K562 (cell line): ENCODE results near the gene YES1. TPM values are rescaled to one million over a fixed set of nuclear protein-coding genes. Genes with fewer than 3 reads are reported as not detected.

Source experiments
- ATAC-seq: fragments of 200-7000 bp; cut with Tn5 transposase; 3 replicates; pipeline ENCODE4 v1.9.1; 2020; ENCODE audit warnings: moderate library complexity
- BruUV-seq: library from RNA; stranded (reverse); fragments of 400-500 nt; replicated peaks from 2 replicates; lab custom pipeline; 2021; lab: Mats Ljungman, UMichigan
- CTCF ChIA-PET: fragments of 300-600 bp; formaldehyde crosslinking; extraction: SDS; loops from one replicate; lab custom pipeline; 2021; ENCODE audit warnings: low intra/inter-chr PET ratio; lab: Yijun Ruan, JAX
- POLR2A ChIA-PET: fragments of 300-600, 350-650 bp; sonication (Branson Sonifier 250); formaldehyde crosslinking; extraction: SDS; loops from one replicate; lab custom pipeline; 2021; ENCODE audit warnings: antibody characterized with exemption, inconsistent platforms; lab: Yijun Ruan, JAX
- DNase-seq, 4 experiments: peaks; one replicate each; pipeline versions ENCODE4 v3.0.0 to v3.0.0-alpha.2; 2011 to 2018; ENCODE audit warnings: low spot score in 3 of 4, mixed read lengths in 3 of 4; ENCODE audit errors: extremely low read depth in 1 of 4
- FAIRE-seq: peaks from 2 replicates; lab custom pipeline; 2011; peaks lifted over from hg19 to GRCh38; lab: Jason Lieb, UNC
- H2AFZ ChIP-seq: 2 replicates; pipeline ENCODE4 v1.6.0; 2011; ENCODE audit warnings: low read depth, low read length, control low read depth, inconsistent platforms
- H3K27ac ChIP-seq: fragments of 200-600 bp; 3 replicates; pipeline ENCODE4 v1.8.0; 2011; ENCODE audit warnings: low read depth, mild to moderate bottlenecking, control low read depth, inconsistent platforms, low read length, moderate library complexity, mixed read lengths; ENCODE audit errors: extremely low read depth
- H3K27me3 ChIP-seq, 2 experiments: fragments of 300-600 bp in 1 of 2; 2 replicates in 1 of 2; 3 replicates in 1 of 2; pipeline versions ENCODE4 v1.6.0 to v1.8.0; 2011; ENCODE audit warnings: inconsistent platforms in 2 of 2, low read length in 2 of 2, mild to moderate bottlenecking in 1 of 2, mixed read lengths in 1 of 2, moderate library complexity in 1 of 2; ENCODE audit not compliant: control insufficient read depth in 2 of 2, insufficient read depth in 2 of 2
- H3K36me3 ChIP-seq: fragments of 300-600 bp; 3 replicates; pipeline ENCODE4 v1.8.0; 2011; ENCODE audit warnings: mild to moderate bottlenecking, low read length, inconsistent platforms; ENCODE audit not compliant: control insufficient read depth, insufficient read depth
- H3K4me1 ChIP-seq, 2 experiments: fragments of 200-600 bp in 1 of 2; replicated peaks in 1 of 2; 2 replicates in 1 of 2; 3 replicates in 1 of 2; pipeline versions ENCODE4 v1.5.1 to v1.8.0; 2011; ENCODE audit warnings: inconsistent platforms in 2 of 2, low read length in 2 of 2, mild to moderate bottlenecking in 1 of 2, mixed read lengths in 1 of 2, moderate library complexity in 1 of 2; ENCODE audit not compliant: control insufficient read depth in 2 of 2, insufficient read depth in 2 of 2
- H3K4me2 ChIP-seq: 2 replicates; pipeline ENCODE4 v1.6.1; 2011; ENCODE audit warnings: low read length, control low read depth, inconsistent platforms, mixed read lengths; ENCODE audit not compliant: insufficient read depth
- H3K4me3 ChIP-seq: fragments of 200-600 bp; sonication (generic), shearing (Covaris generic); 2 replicates; pipeline ENCODE4 v1.5.1; 2016; ENCODE audit warnings: control low read depth, inconsistent platforms
- H3K79me2 ChIP-seq: fragments of 200-600 bp; 3 replicates; pipeline ENCODE4 v1.8.0; 2011; ENCODE audit warnings: low read length, inconsistent platforms; ENCODE audit not compliant: control insufficient read depth, insufficient read depth
- H3K9ac ChIP-seq, 2 experiments: 2 replicates each; pipeline versions ENCODE4 v1.6.0 to v1.6.1; 2011; ENCODE audit warnings: low read depth in 2 of 2, low read length in 2 of 2, control low read depth in 1 of 2, inconsistent platforms in 1 of 2, mild to moderate bottlenecking in 1 of 2, mixed read lengths in 1 of 2; ENCODE audit not compliant: insufficient read depth in 1 of 2
- H3K9me1 ChIP-seq: one replicate; pipeline ENCODE4 v1.6.0; 2011; ENCODE audit warnings: inconsistent platforms, mild to moderate bottlenecking, low read length, moderate library complexity; ENCODE audit not compliant: control insufficient read depth, insufficient read depth
- H3K9me3 ChIP-seq: replicated peaks from 2 replicates; pipeline ENCODE4 v1.5.1; 2011; ENCODE audit warnings: low read depth, low read length, inconsistent platforms; ENCODE audit not compliant: control insufficient read depth, insufficient read depth
- H4K20me1 ChIP-seq: replicated peaks from 2 replicates; pipeline ENCODE4 v1.6.1; 2011; ENCODE audit warnings: low read length, inconsistent platforms, mixed read lengths; ENCODE audit not compliant: control insufficient read depth, insufficient read depth
- CCAR2 ChIP-seq: fragments of 200-400 bp; formaldehyde crosslinking; IDR thresholded peaks from 2 replicates; pipeline ENCODE4 v1.6.1; 2017; ENCODE audit warnings: mild to moderate bottlenecking, low read depth, low read length
- DIDO1 ChIP-seq: fragments of 450-650 bp; IDR thresholded peaks from 2 replicates; pipeline ENCODE4 v1.6.1; 2016; ENCODE audit warnings: low read depth, missing biosample characterization, missing genetic modification characterization
- DPF2 ChIP-seq: fragments of 450-650 bp; IDR thresholded peaks from 2 replicates; pipeline ENCODE4 v1.6.1; 2016
- ETV5 ChIP-seq: sonication (generic); formaldehyde crosslinking; IDR thresholded peaks from 2 replicates; pipeline ENCODE4 v1.4.0; 2020; ENCODE audit warnings: low read depth, mild to moderate bottlenecking, missing genetic modification reagents
- KHSRP ChIP-seq: fragments of 450-650 bp; IDR thresholded peaks from 2 replicates; pipeline ENCODE4 v1.6.1; 2017
- L3MBTL2 ChIP-seq: fragments of 450-650 bp; IDR thresholded peaks from 2 replicates; pipeline ENCODE4 v1.6.1; 2016; ENCODE audit warnings: mild to moderate bottlenecking, moderate library complexity
- MAFK ChIP-seq: IDR thresholded peaks from 2 replicates; pipeline ENCODE4 v1.6.1; 2011; ENCODE audit warnings: low read length, improper control_type of control experiment
- MITF ChIP-seq: IDR thresholded peaks from 2 replicates; pipeline ENCODE4 v1.6.1; 2014; ENCODE audit warnings: antibody characterized with exemption
- NR2C2 ChIP-seq, 2 experiments: fragments of 200-800 bp in 1 of 2; sonication (Bioruptor generic) in 1 of 2; sonication (generic) in 1 of 2; formaldehyde crosslinking in 1 of 2; IDR thresholded peaks; 2 replicates each; pipeline versions ENCODE4 v1.6.1 to v1.8.0; 2016 to 2022; ENCODE audit warnings: mild to moderate bottlenecking in 1 of 2, missing compliant biosample characterization in 1 of 2, missing genetic modification characterization in 1 of 2, missing genetic modification reagents in 1 of 2
- NR4A1 ChIP-seq, 2 experiments: fragments of 250-450 bp in 1 of 2; fragments of 450-650 bp in 1 of 2; sonication (Bioruptor Pico) in 1 of 2; IDR thresholded peaks; 2 replicates each; pipeline versions ENCODE4 v1.4.0 to v1.6.1; 2016 to 2020; ENCODE audit warnings: mild to moderate bottlenecking in 2 of 2, missing compliant biosample characterization in 1 of 2, missing genetic modification characterization in 1 of 2, moderate library complexity in 1 of 2
- RBM25 ChIP-seq: fragments of 200-400 bp; formaldehyde crosslinking; IDR thresholded peaks from 2 replicates; pipeline ENCODE4 v1.6.1; 2018; ENCODE audit warnings: low read length, low read depth, moderate library complexity; ENCODE audit not compliant: severe bottlenecking
- SMAD2 ChIP-seq: fragments of 150-350 bp; IDR thresholded peaks from 2 replicates; pipeline ENCODE4 v1.6.1; 2014; ENCODE audit warnings: low read depth, mild to moderate bottlenecking, low read length
- SMARCC2 ChIP-seq: fragments of 450-650 bp; IDR thresholded peaks from 2 replicates; pipeline ENCODE4 v1.6.1; 2017; ENCODE audit warnings: antibody characterized with exemption, moderate library complexity, mild to moderate bottlenecking, low read depth
- SOX6 ChIP-seq: fragments of 450-650 bp; IDR thresholded peaks from 2 replicates; pipeline ENCODE4 v1.6.1; 2014; ENCODE audit warnings: mild to moderate bottlenecking
- SPI1 ChIP-seq: IDR thresholded peaks from 2 replicates; pipeline ENCODE4 v1.6.1; 2011; ENCODE audit warnings: low read depth, low read length, control low read depth, borderline replicate concordance
- TAL1 ChIP-seq: fragments of 450-650 bp; IDR thresholded peaks from 2 replicates; pipeline ENCODE4 v1.6.1; 2016; ENCODE audit warnings: mild to moderate bottlenecking
- TCF3 ChIP-seq: sonication (generic); formaldehyde crosslinking; IDR thresholded peaks from 2 replicates; pipeline ENCODE4 v1.4.0; 2020; ENCODE audit warnings: mild to moderate bottlenecking, missing genetic modification reagents
- ZKSCAN8 ChIP-seq: fragments of 200-800 bp; sonication (Bioruptor generic); IDR thresholded peaks from 2 replicates; pipeline ENCODE4 v1.6.1; 2016; ENCODE audit warnings: missing genetic modification characterization, missing compliant biosample characterization
- ZNF217 ChIP-seq: sonication (generic); formaldehyde crosslinking; IDR thresholded peaks from 2 replicates; pipeline ENCODE4 v1.8.0; 2022; ENCODE audit warnings: mild to moderate bottlenecking, missing genetic modification reagents
- ZNF41 ChIP-seq: fragments of 250-450 bp; sonication (Bioruptor Pico); conservative IDR thresholded peaks from 2 replicates; pipeline ENCODE4 v1.4.0; 2020; ENCODE audit warnings: mild to moderate bottlenecking
- ZNF449 ChIP-seq: fragments of 250-450 bp; sonication (Bioruptor Pico); IDR thresholded peaks from 2 replicates; pipeline ENCODE4 v1.8.0; 2022; ENCODE audit warnings: moderate library complexity, mild to moderate bottlenecking, inconsistent platforms
- WGBS: fragments of 100-300 bp; shearing (Covaris generic); methylation state at CpG from one replicate; pipeline ENCODE4 v1.1.6; 2016; ENCODE audit warnings: low coverage, mixed read lengths; ENCODE audit not compliant: insufficient coverage; ENCODE audit errors: missing lambda C conversion rate; 5-methylcytosine and 5-hydroxymethylcytosine counted together
- in situ Hi-C: fragments of 300-500 bp; cut with MboI; formaldehyde crosslinking; loops from 4 replicates; pipeline ENCODE4 v1.15.0; 2018; ENCODE audit warnings: inconsistent platforms, mixed read lengths
- intact Hi-C: fragments of 100-400 bp; cut with micrococcal nuclease; formaldehyde crosslinking; loops from 2 replicates; pipeline ENCODE4 v1.14.2; 2022
- polyA plus RNA-seq, 8 experiments: library from polyadenylated mRNA; depleted of rRNA in 4 of 8; stranded (reverse) in 5 of 8; unstranded in 3 of 8; fragments of >200 nt; fragmentation: Nextera tagmentation in 2 of 8; fragmentation: Illumina TruSeq in 1 of 8; extraction: Ambion mirVana in 2 of 8; extraction: Trizol in 1 of 8; gene quantifications; 2 replicates each; pipeline versions ENCODE4 v1.2.1 to v1.2.3, GENCODE V29; 2011 to 2014; ENCODE audit warnings: inconsistent platforms in 1 of 8, missing spikeins in 1 of 8
- total RNA-seq, 7 experiments: library from RNA; depleted of rRNA in 6 of 7; stranded (reverse); fragments of >200 nt in 6 of 7; fragmentation: Illumina TruSeq in 2 of 7; extraction: Trizol in 2 of 7; gene quantifications; 2 replicates each; pipeline versions ENCODE4 v1.2.1 to v1.2.3, GENCODE V29; 2011 to 2021; ENCODE audit warnings: low replicate concordance in 1 of 7

The YES1 gene
- total and polyA plus RNA-seq, 9 of the 15 experiments (the other 6 are each of a cell fraction or from before 2014, with no cell fraction given) = 37.2 to 115 (median 77.7) TPM

- TF ChIP-seq MITF = no peak
- TF ChIP-seq CCAR2 = no peak
- TF ChIP-seq RBM25 = peak; percentile 23
- peak; percentile 6; the same call in 1 of the 2 replicates for TF ChIP-seq MAFK
- TF ChIP-seq SMAD2 = no peak
- TF ChIP-seq DIDO1 (tag) = no peak
- TF ChIP-seq ZNF41 (CRISPR knock-in tag) = no peak
- TF ChIP-seq, all 486 proteins: peak for 3
These were observed 28.5 kb upstream of the YES1 start (continued) for GRCh38 chr18:840516-840915.

- DNase-seq (peak in 3 of 4 experiments; percentile 36 to 69 (median 63)), ATAC-seq (peak; percentile 31), FAIRE-seq (peak; percentile 65)
- no peak overlapping the region for H3K4me3 ChIP-seq
- H3K79me2 ChIP-seq = no peaks in the 10 kb centered on the region
- H3K4me2 ChIP-seq = peak overlapping the region; percentile 66
- ChIA-PET POLR2A (interaction anchor here (0.7 to 3.2 kb wide), 10 partner anchors 8 to 408 kb away, joined by 3 to 16 read pairs (median 4); partner anchors contain the start of gene TYMS), CTCF (interaction anchor here (1.1 to 2.7 kb wide), 2 partner anchors 98 to 216 kb away, joined by 8 to 42 read pairs; no protein-coding TSS in a partner anchor)
- no peaks in the 10 kb centered on the region for H4K20me1 ChIP-seq
- H3K27me3 ChIP-seq = no peaks in the 10 kb centered on the region
- H3K9me1 ChIP-seq = no peaks in the 10 kb centered on the region
- peak overlapping the region; percentile 83 for H3K27ac ChIP-seq
- peaks cover 10 to 34% of the 10 kb centered on the region in 2 experiments for H3K4me1 ChIP-seq
- intact Hi-C loops (no loop called here), in situ Hi-C loops (no loop called here)
- H3K36me3 ChIP-seq = no peaks in the 10 kb centered on the region
- peak overlapping the region; percentile 99 for H2AFZ ChIP-seq
- H3K9ac ChIP-seq = peak overlapping the region in 1 of 2 experiments; percentile 63; a peak in 2 of 4 replicates
- H3K9me3 ChIP-seq = no peaks in the 10 kb centered on the region
- BruUV-seq = no TSS peak
- WGBS = 12% methylated on average over 1 of the region's 1 CpG
- 0 out of 2 replicates have a peak, but pooled peaks have one; percentile 35 for TF ChIP-seq ZKSCAN8 (CRISPR knock-in tag)
- peak; percentile 85 for TF ChIP-seq SOX6
- TF ChIP-seq TAL1 = peak; percentile 16; the same call in 1 of the 2 replicates
- TF ChIP-seq DPF2 = peak; percentile 41; the same call in 1 of the 2 replicates
- TF ChIP-seq NR2C2 (CRISPR knock-in tag; IDR thresholded peaks at IDR 0.05) = no peak
- TF ChIP-seq NR2C2 (tag; IDR thresholded peaks at IDR 0.05) = peak; percentile 34; the same call in 1 of the 2 replicates
- no peak for TF ChIP-seq ZNF217 (CRISPR knock-in tag)
- peak; percentile 72; the same call in 1 of the 2 replicates for TF ChIP-seq SPI1
- TF ChIP-seq TCF3 (CRISPR knock-in tag) = peak; percentile 30
- TF ChIP-seq NR4A1 (CRISPR knock-in tag; IDR thresholded peaks at IDR 0.05) = no peak
- TF ChIP-seq NR4A1 (tag; IDR thresholded peaks at IDR 0.05) = peak; percentile 45; the same call in 1 of the 2 replicates
- no peak for TF ChIP-seq ZNF449
- TF ChIP-seq KHSRP = no peak
- TF ChIP-seq SMARCC2 = 0 out of 2 replicates have a peak, but pooled peaks have one; percentile 51
- peak; percentile 73; the same call in 1 of the 2 replicates for TF ChIP-seq ETV5 (CRISPR knock-in tag)
- TF ChIP-seq L3MBTL2 = no peak
These were observed 28.0 kb upstream of the YES1 start for GRCh38 chr18:840023-840408.
